G401 (cell line): ENCODE measurements around the gene IPCEF1. TPM values are rescaled to one million over a fixed set of nuclear protein-coding genes. Genes with fewer than 3 reads are reported as not detected.

Experiments
- DNase-seq: peaks from one replicate; pipeline ENCODE4 v3.0.0-alpha.2; 2015; ENCODE audit warnings: low spot score
- in situ Hi-C: cut with HindIII; loops from 2 replicates; pipeline ENCODE4 v1.10.0; 2016; ENCODE audit warnings: low sequenced_read_pairs, mixed read lengths
- total RNA-seq: library from RNA; depleted of rRNA; stranded (reverse); fragments of >200 nt; shearing (Covaris generic); gene quantifications from 2 replicates; pipeline ENCODE4 v1.2.3, GENCODE V29; 2014

Gene IPCEF1
- total RNA-seq, 1 experiment from 2014 or later = not detected

- in situ Hi-C loops = no loop called here
- DNase-seq = no peak
These were observed 21.9 kb upstream of the IPCEF1 start for GRCh38 chr6:154378518-154378917.

GRCh38 chr6:154377726-154378125 lies 21.1 kb upstream of the IPCEF1 start:
- in situ Hi-C loops = no loop called here
- no peak for DNase-seq

GRCh38 chr6:154373971-154374370 lies 17.4 kb upstream of the IPCEF1 start:
- no peak for DNase-seq
- in situ Hi-C loops = no loop called here

- DNase-seq = no peak
- in situ Hi-C loops = no loop called here
These were observed 14.7 kb upstream of the IPCEF1 start for GRCh38 chr6:154371281-154371680.

GRCh38 chr6:154370545-154370944 lies 13.9 kb upstream of the IPCEF1 start:
- in situ Hi-C loops = no loop called here
- peak; percentile 28 for DNase-seq

- DNase-seq = no peak
- in situ Hi-C loops = no loop called here
These were observed 11.5 kb upstream of the IPCEF1 start for GRCh38 chr6:154367839-154368695.

GRCh38 chr6:154367336-154367735 lies 10.7 kb upstream of the IPCEF1 start:
- no peak for DNase-seq
- in situ Hi-C loops = no loop called here

GRCh38 chr6:154363821-154364220 lies 7.2 kb upstream of the IPCEF1 start:
- in situ Hi-C loops = no loop called here
- no peak for DNase-seq

- in situ Hi-C loops = no loop called here
- DNase-seq = no peak
These were observed 4.9 kb upstream of the IPCEF1 start for GRCh38 chr6:154361476-154361875.

- in situ Hi-C loops = no loop called here
- no peak for DNase-seq
These were observed 3.9 kb upstream of the IPCEF1 start for GRCh38 chr6:154360476-154360875.

GRCh38 chr6:154359679-154360078 lies 3.1 kb upstream of the IPCEF1 start:
- DNase-seq = no peak
- in situ Hi-C loops = no loop called here

GRCh38 chr6:154359161-154359574 lies 2.6 kb upstream of the IPCEF1 start:
- in situ Hi-C loops = no loop called here
- peak; percentile 63 for DNase-seq

- no peak for DNase-seq
- in situ Hi-C loops = no loop called here
These were observed 1.5 kb upstream of the IPCEF1 start for GRCh38 chr6:154358019-154358545.

- in situ Hi-C loops = no loop called here
- DNase-seq = no peak
These were observed 490 bp downstream of the IPCEF1 start for GRCh38 chr6:154356113-154356512.

- no peak for DNase-seq
- in situ Hi-C loops = no loop called here
These were observed 2.3 kb downstream of the IPCEF1 start for GRCh38 chr6:154354265-154354777.

- DNase-seq = no peak
- in situ Hi-C loops = no loop called here
These were observed 3.0 kb downstream of the IPCEF1 start for GRCh38 chr6:154353626-154354025.

GRCh38 chr6:154352898-154353585 lies 3.6 kb downstream of the IPCEF1 start:
- no peak for DNase-seq
- in situ Hi-C loops = no loop called here

- DNase-seq = no peak
- in situ Hi-C loops = no loop called here
These were observed 6.3 kb downstream of the IPCEF1 start for GRCh38 chr6:154350293-154350692.

- in situ Hi-C loops = no loop called here
- DNase-seq = no peak
These were observed 8.6 kb downstream of the IPCEF1 start for GRCh38 chr6:154347981-154348380.

GRCh38 chr6:154345811-154346210 lies 10.8 kb downstream of the IPCEF1 start:
- in situ Hi-C loops = no loop called here
- no peak for DNase-seq
